ENCODE data around the gene LY6G6D. TPM values are rescaled to one million over a fixed set of nuclear protein-coding genes. Genes with fewer than 3 reads are reported as not detected.

LY6G6D gene
- total and polyA plus RNA-seq, 2 of the 13 experiments (the other 11 are each of a cell fraction or from before 2014, with no cell fraction given) = not detected

- H3K4me1 ChIP-seq (ENCODE audit: insufficient read depth, low read length) = peaks cover 31% of the 10 kb centered on the region
- DNase-seq (ENCODE audit: low spot score) (no peak), FAIRE-seq (no peak), ATAC-seq (0 out of 3 replicates have a peak, but pooled peaks have one; percentile 12)
- intact Hi-C loops (cut with micrococcal nuclease; ENCODE audit: unreplicated experiment) = no loop called here
- no peak overlapping the region for H3K27ac ChIP-seq (ENCODE audit: extremely low read length, insufficient read depth, low read length)
- H3K4me2 ChIP-seq (ENCODE audit: low read depth, low read length) = no peak overlapping the region
- H4K20me1 ChIP-seq (ENCODE audit: insufficient read depth, low read length) = no peaks in the 10 kb centered on the region
- H2AFZ ChIP-seq (ENCODE audit: low read length) = no peak overlapping the region
- ChIA-PET CTCF (ENCODE audit: low intra/inter-chr PET ratio, low total read pairs) (no interaction called here), POLR2A (interaction anchor here (1.4 to 11.5 kb wide), 3 partner anchors 14 to 31 kb away, joined by 4 to 96 read pairs (median 5); partner anchors contain the start of genes CLIC1, DDAH2 and MSH5)
- H3K9ac ChIP-seq (ENCODE audit: insufficient read depth, low read depth, low read length) = no peak overlapping the region
- in situ Hi-C loops (cut with HindIII; ENCODE audit: extremely low pct_ligation_motif_present, low pct_unique_long_range_greater_than_20kb) = no loop called here
- no peak overlapping the region for H3K4me3 ChIP-seq (replicated peaks in 1 of 3; ENCODE audit: insufficient read depth in 1 of 3, low read depth in 2 of 3, low read length in 3 of 3)
- no peaks in the 10 kb centered on the region for H3K9me3 ChIP-seq (ENCODE audit: low read length)
- H3K27me3 ChIP-seq (ENCODE audit: control insufficient read depth in 1 of 2, insufficient read depth in 2 of 2, low read length in 2 of 2) = no peaks in the 10 kb centered on the region
- no TSS peak for BruUV-seq (replicated peaks)
- H3K79me2 ChIP-seq (ENCODE audit: insufficient read depth, low read length) = no peaks in the 10 kb centered on the region
- peaks cover 0 to 2% of the 10 kb centered on the region in 2 experiments; a peak in 3 of 5 replicates for H3K36me3 ChIP-seq (replicated peaks in 1 of 2; ENCODE audit: control insufficient read depth in 1 of 2, insufficient read depth in 2 of 2, low read length in 2 of 2)
- TF ChIP-seq KDM6A (CRISPR knock-in tag; IDR thresholded peaks at IDR 0.05; ENCODE audit: low read depth) = no peak
- TF ChIP-seq ZBTB10 (CRISPR knock-in tag; IDR thresholded peaks at IDR 0.05; ENCODE audit: borderline replicate concordance) = peak; percentile 64; the same call in 1 of the 2 replicates
- TF ChIP-seq FOSL2 (CRISPR knock-in tag; IDR thresholded peaks at IDR 0.05) = 0 out of 2 replicates have a peak, but pooled peaks have one; percentile 15
- TF ChIP-seq STAG1 (CRISPR knock-in tag; IDR thresholded peaks at IDR 0.05) = 0 out of 2 replicates have a peak, but pooled peaks have one; percentile 3
- no peak for TF ChIP-seq EED (CRISPR knock-in tag; IDR thresholded peaks at IDR 0.05)
- WGBS (ENCODE audit: low lambda C conversion rate) = 92% methylated on average over 5 of the region's 5 CpGs
These were observed 45.6 kb downstream of the LY6G6D start for GRCh38 chr6:31760790-31761189.

- no peaks in the 10 kb centered on the region for H3K27me3 ChIP-seq (ENCODE audit: control insufficient read depth in 1 of 2, insufficient read depth in 2 of 2, low read length in 2 of 2)
- peaks cover 0 to 2% of the 10 kb centered on the region in 2 experiments; a peak in 3 of 5 replicates for H3K36me3 ChIP-seq (replicated peaks in 1 of 2; ENCODE audit: control insufficient read depth in 1 of 2, insufficient read depth in 2 of 2, low read length in 2 of 2)
- TF ChIP-seq CBX1 (IDR thresholded peaks at IDR 0.05; ENCODE audit: low read depth) = no peak
- TF ChIP-seq ELF3 (CRISPR knock-in tag; IDR thresholded peaks at IDR 0.05) = no peak
- no peak for TF ChIP-seq KMT2B (CRISPR knock-in tag; IDR thresholded peaks at IDR 0.05)
- TF ChIP-seq BORCS8-MEF2B (CRISPR knock-in tag; IDR thresholded peaks at IDR 0.05) = no peak
- TF ChIP-seq ZNF12 (CRISPR knock-in tag; IDR thresholded peaks at IDR 0.05) = no peak
- TF ChIP-seq MZF1 (CRISPR knock-in tag; IDR thresholded peaks at IDR 0.05; ENCODE audit: borderline replicate concordance) = no peak
- TF ChIP-seq SP2 (CRISPR knock-in tag; IDR thresholded peaks at IDR 0.05) = no peak
- no peak for TF ChIP-seq CCDC6 (CRISPR knock-in tag; IDR thresholded peaks at IDR 0.05)
- TF ChIP-seq ZNF33A (CRISPR knock-in tag; IDR thresholded peaks at IDR 0.05; ENCODE audit: borderline replicate concordance) = no peak
- no peak for TF ChIP-seq NFIC (IDR thresholded peaks at IDR 0.05; ENCODE audit: low read length)
- no peak for TF ChIP-seq ZNF598 (CRISPR knock-in tag; IDR thresholded peaks at IDR 0.05; ENCODE audit: borderline replicate concordance)
- TF ChIP-seq ZNF383 (CRISPR knock-in tag; IDR thresholded peaks at IDR 0.05; ENCODE audit: borderline replicate concordance) = no peak
These were observed 46.2 kb downstream of the LY6G6D start for GRCh38 chr6:31761343-31761742.

More at GRCh38 chr6:31761343-31761742, 46.2 kb downstream of the LY6G6D start:
- DNase-seq (ENCODE audit: low spot score) (no peak), ATAC-seq (no peak), FAIRE-seq (no peak)
- H3K9me3 ChIP-seq (ENCODE audit: low read length) = no peaks in the 10 kb centered on the region
- BruUV-seq (replicated peaks) = no TSS peak
- no peak overlapping the region for H3K4me2 ChIP-seq (ENCODE audit: low read depth, low read length)
- 98% methylated on average over 8 of the region's 8 CpGs for WGBS (ENCODE audit: low lambda C conversion rate)
- H3K4me3 ChIP-seq (replicated peaks in 1 of 3; ENCODE audit: insufficient read depth in 1 of 3, low read depth in 2 of 3, low read length in 3 of 3) = no peak overlapping the region
- intact Hi-C loops (cut with micrococcal nuclease; ENCODE audit: unreplicated experiment) = no loop called here
- CTCF ChIA-PET (ENCODE audit: low intra/inter-chr PET ratio, low total read pairs) = no interaction called here
- no peak overlapping the region for H3K27ac ChIP-seq (ENCODE audit: extremely low read length, insufficient read depth, low read length)
- no peak overlapping the region for H2AFZ ChIP-seq (ENCODE audit: low read length)
- H3K4me1 ChIP-seq (ENCODE audit: insufficient read depth, low read length) = peaks cover 35% of the 10 kb centered on the region
- POLR2A ChIA-PET = interaction anchor here (1.4 to 11.5 kb wide), 2 partner anchors 14 to 24 kb away, joined by 4 to 96 read pairs; partner anchors contain the start of genes CLIC1 and MSH5
- no peak overlapping the region for H3K9ac ChIP-seq (ENCODE audit: insufficient read depth, low read depth, low read length)
- no peaks in the 10 kb centered on the region for H4K20me1 ChIP-seq (ENCODE audit: insufficient read depth, low read length)
- H3K79me2 ChIP-seq (ENCODE audit: insufficient read depth, low read length) = no peaks in the 10 kb centered on the region
- in situ Hi-C loops (cut with HindIII; ENCODE audit: extremely low pct_ligation_motif_present, low pct_unique_long_range_greater_than_20kb) = no loop called here

Measured in HepG2 (cell line).